CD4-positive, alpha-beta memory T cell (primary cell): Measurements from ENCODE around the gene POPDC3. TPM values are rescaled to one million over a fixed set of nuclear protein-coding genes. Genes with fewer than 3 reads are reported as not detected.

Source experiments
- CTCF ChIA-PET: fragments of 350-600 bp; sonication (Branson Sonifier 250); formaldehyde crosslinking; loops from one replicate; lab custom pipeline; 2021; ENCODE audit warnings: inconsistent platforms; ENCODE audit not compliant: partially characterized antibody; lab: Charles Lee
- POLR2A ChIA-PET: fragments of 350-600 bp; sonication (Branson Sonifier 250); formaldehyde crosslinking; loops from one replicate; lab custom pipeline; 2021; ENCODE audit not compliant: partially characterized antibody; lab: Charles Lee
- DNase-seq, 5 donors: peaks; one replicate each; pipeline versions ENCODE4 v3.0.0 to v3.0.0-alpha.2; 2020 to 2022; ENCODE audit warnings: mixed read lengths in 1 of 5
- H3K27ac ChIP-seq: one replicate; pipeline ENCODE4 v1.7.0; 2013; ENCODE audit warnings: low read depth, low read length
- H3K27me3 ChIP-seq: 2 replicates; pipeline ENCODE4 v1.7.0; 2013; ENCODE audit warnings: mild to moderate bottlenecking, low read length, moderate library complexity; ENCODE audit not compliant: insufficient read depth
- H3K36me3 ChIP-seq: 2 replicates; pipeline ENCODE4 v1.7.0; 2013; ENCODE audit warnings: mild to moderate bottlenecking, low read length, moderate library complexity; ENCODE audit not compliant: insufficient read depth
- H3K4me1 ChIP-seq: 2 replicates; pipeline ENCODE4 v1.7.0; 2013; ENCODE audit warnings: mild to moderate bottlenecking, low read length, moderate library complexity; ENCODE audit not compliant: insufficient read depth
- H3K4me3 ChIP-seq, 2 donors: one replicate each; pipeline ENCODE4 v1.7.0; 2013; ENCODE audit warnings: low read length in 2 of 2, mild to moderate bottlenecking in 1 of 2
- H3K9me3 ChIP-seq, 2 donors: one replicate each; pipeline ENCODE4 v1.7.0; 2013; ENCODE audit warnings: low read length in 2 of 2, control low read depth in 1 of 2; ENCODE audit not compliant: control insufficient read depth in 1 of 2
- H3K27ac Mint-ChIP-seq, 7 donors: one replicate each; pipeline ENCODE4 v1.8.0; 2020 to 2021; ENCODE audit warnings: mixed read lengths in 7 of 7, mild to moderate bottlenecking in 6 of 7, inconsistent platforms in 3 of 7, moderate library complexity in 3 of 7
- H3K27me3 Mint-ChIP-seq, 2 donors: one replicate each; pipeline ENCODE4 v1.8.0; 2020 to 2021; ENCODE audit warnings: mixed read lengths in 2 of 2
- H3K36me3 Mint-ChIP-seq, 2 donors: one replicate each; pipeline ENCODE4 v1.8.0; 2020 to 2021; ENCODE audit warnings: mixed read lengths in 2 of 2, inconsistent platforms in 1 of 2, mild to moderate bottlenecking in 1 of 2
- H3K4me1 Mint-ChIP-seq, 4 donors: one replicate each; pipeline ENCODE4 v1.8.0; 2020 to 2021; ENCODE audit warnings: mixed read lengths in 4 of 4, mild to moderate bottlenecking in 1 of 4
- H3K4me3 Mint-ChIP-seq, 8 donors: one replicate each; pipeline ENCODE4 v1.8.0; 2020 to 2021; ENCODE audit warnings: mixed read lengths in 8 of 8, mild to moderate bottlenecking in 7 of 8, moderate library complexity in 6 of 8, inconsistent platforms in 3 of 8
- H3K9me3 Mint-ChIP-seq, 8 donors: one replicate each; pipeline ENCODE4 v1.8.0; 2020 to 2021; ENCODE audit warnings: mixed read lengths in 8 of 8, mild to moderate bottlenecking in 5 of 8, inconsistent platforms in 3 of 8, moderate library complexity in 1 of 8
- intact Hi-C: fragments of 100-400 bp; cut with micrococcal nuclease; formaldehyde crosslinking; loops from one replicate; pipeline ENCODE4 v1.15.1; 2023
- polyA plus RNA-seq, 2 donors: library from polyadenylated mRNA; unstranded; fragments of 300-500 nt; fragmentation: Illumina TruSeq; gene quantifications; one replicate each; pipeline ENCODE4 v1.2.3, GENCODE V29; 2021
- total RNA-seq, 2 experiments: library from RNA; stranded (reverse); gene quantifications; one replicate each; pipeline ENCODE4 v1.2.3, GENCODE V29; 2021

Gene POPDC3
- total and polyA plus RNA-seq, 4 experiments from 2014 or later = not detected

DNA sequence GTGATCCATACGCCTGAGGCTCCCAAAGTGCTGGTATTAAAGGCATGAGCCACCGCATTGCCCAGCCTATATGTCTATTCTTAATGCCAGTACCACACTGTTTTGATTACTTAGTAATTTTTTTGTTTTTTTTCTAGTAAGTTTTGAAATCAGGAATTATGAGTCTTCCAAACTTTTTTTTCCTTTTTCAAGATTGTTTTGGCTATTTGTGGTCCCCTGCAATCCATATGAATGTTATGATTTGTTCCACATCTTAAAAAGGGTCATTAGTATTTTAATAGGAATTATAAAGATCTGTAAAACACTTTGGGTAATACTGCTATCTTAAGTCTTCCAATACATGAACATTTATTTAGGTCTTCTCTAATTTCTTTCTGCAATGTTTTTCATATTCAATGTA is 6.8 kb upstream of the POPDC3 start:
- ChIA-PET POLR2A (no interaction called here), CTCF (no interaction called here)
- Histone ChIP-seq H3K36me3 (no peaks in the 10 kb centered on the region), H3K4me1 (no peaks in the 10 kb centered on the region), H3K27me3 (no peaks in the 10 kb centered on the region), H3K27ac (no peak overlapping the region), H3K4me3 (no peak overlapping the region), H3K9me3 (no peaks in the 10 kb centered on the region)
- intact Hi-C loops = no loop called here
- peaks cover 14 to 16% of the 10 kb centered on the region in 2 donors for H3K27me3 Mint-ChIP-seq
- no peaks in the 10 kb centered on the region for H3K36me3 Mint-ChIP-seq
- no peaks in the 10 kb centered on the region for H3K9me3 Mint-ChIP-seq
- DNase-seq = no peak
- H3K4me3 Mint-ChIP-seq = no peak overlapping the region
- H3K27ac Mint-ChIP-seq = no peak overlapping the region
- H3K4me1 Mint-ChIP-seq = no peaks in the 10 kb centered on the region

DNA sequence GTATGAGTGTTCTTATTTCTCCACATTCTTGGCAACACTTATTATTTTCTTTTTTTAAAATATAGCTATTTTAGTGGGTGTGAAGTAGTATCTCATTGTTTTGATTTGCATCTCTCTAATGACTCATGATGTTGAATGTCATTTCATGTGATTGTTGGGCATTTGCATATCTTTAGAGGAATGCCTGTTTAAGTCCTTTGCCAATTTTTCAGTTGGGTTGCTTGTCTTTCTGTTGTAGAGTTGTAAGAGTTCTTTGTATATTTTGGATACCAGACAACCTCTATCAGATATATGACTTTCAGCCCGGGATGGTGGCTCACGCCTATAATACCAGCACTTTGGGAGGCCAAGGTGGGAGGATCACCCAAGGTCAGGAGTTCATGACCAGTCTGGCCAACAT is 5.1 kb upstream of the POPDC3 start:
- Mint-ChIP-seq H3K36me3 (no peaks in the 10 kb centered on the region), H3K27me3 (peaks cover 24 to 28% of the 10 kb centered on the region in 2 donors), H3K4me1 (peaks cover 0 to 8% (median 2%) of the 10 kb centered on the region in 4 donors), H3K27ac (no peak overlapping the region), H3K9me3 (peaks cover 0 to 2% (median 0%) of the 10 kb centered on the region in 8 donors), H3K4me3 (no peak overlapping the region)
- Histone ChIP-seq H3K27ac (no peak overlapping the region), H3K27me3 (no peaks in the 10 kb centered on the region), H3K4me3 (no peak overlapping the region), H3K4me1 (no peaks in the 10 kb centered on the region), H3K36me3 (no peaks in the 10 kb centered on the region), H3K9me3 (no peaks in the 10 kb centered on the region)
- ChIA-PET POLR2A (no interaction called here), CTCF (no interaction called here)
- intact Hi-C loops = no loop called here
- DNase-seq = no peak

GRCh38 chr6:105181981-105182515 is 2.2 kb upstream of the POPDC3 start:
- no peak overlapping the region for H3K27ac Mint-ChIP-seq
- H3K36me3 ChIP-seq = no peaks in the 10 kb centered on the region
- H3K27me3 Mint-ChIP-seq = peaks cover 33 to 38% of the 10 kb centered on the region in 2 donors
- H3K27me3 ChIP-seq = peaks cover 7% of the 10 kb centered on the region
- H3K4me3 Mint-ChIP-seq = no peak overlapping the region
- H3K4me1 ChIP-seq = no peaks in the 10 kb centered on the region
- H3K4me3 ChIP-seq = no peak overlapping the region
- intact Hi-C loops = no loop called here
- peaks cover 2 to 8% (median 4%) of the 10 kb centered on the region in 4 donors for H3K4me1 Mint-ChIP-seq
- no peaks in the 10 kb centered on the region for H3K36me3 Mint-ChIP-seq
- H3K27ac ChIP-seq = no peak overlapping the region
- no peak for DNase-seq
- CTCF ChIA-PET = no interaction called here
- H3K9me3 Mint-ChIP-seq = peaks cover 0 to 2% (median 0%) of the 10 kb centered on the region in 8 donors
- no peaks in the 10 kb centered on the region for H3K9me3 ChIP-seq
- POLR2A ChIA-PET = no interaction called here

GRCh38 chr6:105178636-105179035 is 1.2 kb downstream of the POPDC3 start:
- Histone ChIP-seq H3K9me3 (no peaks in the 10 kb centered on the region), H3K4me3 (no peak overlapping the region), H3K4me1 (no peaks in the 10 kb centered on the region), H3K36me3 (no peaks in the 10 kb centered on the region), H3K27me3 (peaks cover 7% of the 10 kb centered on the region), H3K27ac (no peak overlapping the region)
- H3K4me3 Mint-ChIP-seq = peak overlapping the region in 1 of 8 donors; percentile 13
- H3K27me3 Mint-ChIP-seq = peaks cover 30 to 35% of the 10 kb centered on the region in 2 donors
- ChIA-PET POLR2A (no interaction called here), CTCF (no interaction called here)
- H3K9me3 Mint-ChIP-seq = peaks cover 0 to 2% (median 0%) of the 10 kb centered on the region in 8 donors
- peaks cover 2 to 8% (median 4%) of the 10 kb centered on the region in 4 donors for H3K4me1 Mint-ChIP-seq
- intact Hi-C loops = no loop called here
- no peak for DNase-seq
- no peak overlapping the region for H3K27ac Mint-ChIP-seq
- no peaks in the 10 kb centered on the region for H3K36me3 Mint-ChIP-seq

DNA sequence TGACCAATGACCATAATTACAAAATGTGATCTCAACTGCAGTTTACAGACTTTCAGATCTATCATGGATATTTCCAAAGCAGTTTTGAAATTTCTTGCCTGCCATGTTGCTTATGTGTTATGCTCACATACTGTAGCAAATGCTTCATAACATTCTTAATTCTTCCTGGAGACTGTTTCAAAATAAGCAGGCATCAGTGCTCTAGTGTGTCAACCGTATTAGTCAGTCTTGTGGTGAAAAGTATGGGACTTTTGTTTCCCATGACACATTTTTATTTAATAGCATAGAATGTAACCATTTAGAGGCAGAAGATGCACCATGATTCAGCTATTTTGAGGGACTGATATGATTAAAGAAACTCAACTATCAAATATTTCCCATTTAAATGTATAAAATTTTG is 1.7 kb downstream of the POPDC3 start:
- peaks cover 0 to 2% (median 0%) of the 10 kb centered on the region in 8 donors for H3K9me3 Mint-ChIP-seq
- H3K4me1 Mint-ChIP-seq = peaks cover 2 to 8% (median 4%) of the 10 kb centered on the region in 4 donors
- H3K4me1 ChIP-seq = no peaks in the 10 kb centered on the region
- no peak overlapping the region for H3K27ac Mint-ChIP-seq
- POLR2A ChIA-PET = no interaction called here
- CTCF ChIA-PET = no interaction called here
- H3K9me3 ChIP-seq = no peaks in the 10 kb centered on the region
- no peak overlapping the region for H3K4me3 ChIP-seq
- H3K36me3 Mint-ChIP-seq = no peaks in the 10 kb centered on the region
- H3K27ac ChIP-seq = no peak overlapping the region
- DNase-seq = no peak
- H3K27me3 ChIP-seq = peaks cover 7% of the 10 kb centered on the region
- peaks cover 31 to 33% of the 10 kb centered on the region in 2 donors for H3K27me3 Mint-ChIP-seq
- intact Hi-C loops = no loop called here
- H3K36me3 ChIP-seq = no peaks in the 10 kb centered on the region
- no peak overlapping the region for H3K4me3 Mint-ChIP-seq

DNA sequence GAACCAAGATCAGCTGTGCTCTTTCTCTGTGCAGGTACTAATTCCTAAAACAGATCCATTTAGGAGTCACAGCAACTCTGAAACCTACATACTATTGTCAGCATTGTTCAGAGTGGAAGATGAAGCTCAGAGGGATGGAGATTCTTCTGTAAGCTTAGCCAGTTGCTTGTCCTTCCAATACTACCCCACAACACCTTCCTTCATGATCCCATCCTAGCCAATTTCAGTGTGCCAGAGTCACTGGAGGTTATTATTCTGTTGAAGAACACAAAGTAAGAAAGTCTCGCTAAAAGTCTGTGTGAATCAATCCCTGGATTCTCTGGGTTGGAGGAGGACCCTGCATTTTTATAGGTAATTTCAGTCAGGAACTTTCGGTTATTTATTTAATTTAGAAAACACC is 2.3 kb downstream of the POPDC3 start:
- no peaks in the 10 kb centered on the region for H3K9me3 ChIP-seq
- Mint-ChIP-seq H3K9me3 (peaks cover 0 to 2% (median 0%) of the 10 kb centered on the region in 8 donors), H3K27me3 (peaks cover 30 to 31% of the 10 kb centered on the region in 2 donors), H3K4me3 (no peak overlapping the region), H3K36me3 (no peaks in the 10 kb centered on the region), H3K4me1 (peaks cover 2 to 8% (median 4%) of the 10 kb centered on the region in 4 donors), H3K27ac (no peak overlapping the region)
- H3K36me3 ChIP-seq = no peaks in the 10 kb centered on the region
- no peak for DNase-seq
- POLR2A ChIA-PET = no interaction called here
- no peak overlapping the region for H3K4me3 ChIP-seq
- no peak overlapping the region for H3K27ac ChIP-seq
- CTCF ChIA-PET = no interaction called here
- H3K27me3 ChIP-seq = peaks cover 7% of the 10 kb centered on the region
- H3K4me1 ChIP-seq = no peaks in the 10 kb centered on the region
- intact Hi-C loops = no loop called here

GRCh38 chr6:105174512-105174911 is 5.3 kb downstream of the POPDC3 start:
- intact Hi-C loops = no loop called here
- Histone ChIP-seq H3K27me3 (peaks cover 7% of the 10 kb centered on the region), H3K4me1 (no peaks in the 10 kb centered on the region), H3K27ac (no peak overlapping the region), H3K36me3 (no peaks in the 10 kb centered on the region), H3K9me3 (no peaks in the 10 kb centered on the region), H3K4me3 (no peak overlapping the region)
- no peak overlapping the region for H3K4me3 Mint-ChIP-seq
- ChIA-PET CTCF (no interaction called here), POLR2A (no interaction called here)
- no peak overlapping the region for H3K27ac Mint-ChIP-seq
- H3K4me1 Mint-ChIP-seq = peaks cover 0 to 6% (median 0%) of the 10 kb centered on the region in 4 donors
- no peak for DNase-seq
- H3K36me3 Mint-ChIP-seq = no peaks in the 10 kb centered on the region
- H3K27me3 Mint-ChIP-seq = peaks cover 13 to 24% of the 10 kb centered on the region in 2 donors
- H3K9me3 Mint-ChIP-seq = peaks cover 0 to 4% (median 0%) of the 10 kb centered on the region in 8 donors
